Stimulated activated CD8-positive, alpha-beta memory T cell treated with anti-CD3 and anti-CD28 coated beads, Interleukin-7, amount 100 ng/mL, for 48 hours (primary cell): ENCODE data around the gene TFAP2A.

Source experiments
- DNase-seq, 2 donors: peaks; one replicate each; pipeline ENCODE4 v3.0.0-alpha.2; 2020; ENCODE audit warnings: low read depth in 1 of 2; ENCODE audit errors: extremely low read depth in 1 of 2

Gene TFAP2A

DNA sequence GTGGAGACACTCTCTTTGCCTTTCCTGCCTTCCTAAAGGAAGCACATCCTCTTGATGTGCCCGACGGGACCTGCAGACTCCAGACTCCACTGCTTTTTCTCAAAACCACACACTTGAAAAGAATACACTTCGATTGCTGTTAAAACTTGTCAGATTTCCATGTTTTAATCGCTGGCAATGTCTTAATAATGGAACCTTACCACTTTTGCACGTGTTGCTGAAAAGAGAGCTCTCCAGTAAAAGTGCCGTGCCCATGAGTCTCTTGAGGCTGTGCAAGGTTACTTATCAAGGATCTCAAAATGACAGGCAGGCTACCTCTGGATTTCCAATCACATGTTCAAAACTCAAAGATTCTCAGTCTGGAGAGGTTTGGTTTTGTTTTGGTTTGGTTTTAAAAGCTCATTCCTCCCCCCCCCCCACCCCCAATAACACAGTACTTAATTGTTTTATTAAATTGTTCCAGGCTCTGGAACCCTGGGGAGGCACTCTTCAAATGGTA is 12.0 kb upstream of the TFAP2A start:
- DNase-seq: no peak

DNA sequence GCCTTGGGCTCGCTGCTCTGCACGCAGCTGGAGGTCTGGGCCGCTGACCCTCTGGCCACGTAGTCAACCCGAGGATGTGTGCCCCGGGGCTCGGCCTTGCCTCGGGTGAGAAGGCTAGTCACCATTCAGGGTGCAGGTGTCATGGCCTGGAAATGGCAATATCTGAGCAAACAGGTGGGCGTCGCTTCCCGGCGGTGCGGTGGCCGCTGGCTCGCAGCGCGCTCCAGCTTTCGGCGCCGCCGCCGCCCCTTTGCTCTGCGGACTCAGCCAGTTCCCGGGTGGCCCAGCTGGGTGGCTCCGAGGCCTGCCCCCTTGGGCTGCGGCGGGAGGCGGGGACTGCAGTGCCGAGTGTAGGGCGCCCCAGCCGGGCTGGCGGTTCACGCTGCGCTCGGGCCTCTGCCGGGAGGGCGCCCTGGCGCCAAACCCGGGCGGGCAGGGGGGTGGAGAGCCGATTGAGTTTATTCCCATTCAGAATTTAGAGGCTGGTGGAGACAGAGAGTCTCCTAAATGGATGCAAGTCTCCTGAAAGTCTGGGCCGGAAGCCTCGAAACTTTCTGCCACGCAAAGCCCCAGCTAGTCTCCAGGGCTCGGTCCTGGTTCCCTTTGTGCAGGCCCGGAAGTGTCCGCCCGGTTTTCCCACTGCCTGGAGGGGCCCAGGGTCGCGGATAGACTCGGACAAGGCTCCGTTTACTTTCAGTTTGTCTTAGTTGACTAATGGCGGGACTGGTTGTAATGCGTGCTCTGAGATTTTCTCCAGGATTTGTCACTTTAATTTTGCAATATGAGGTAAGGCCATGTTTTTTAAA is 11.3 kb upstream of the TFAP2A start:
- DNase-seq: no peak

DNA sequence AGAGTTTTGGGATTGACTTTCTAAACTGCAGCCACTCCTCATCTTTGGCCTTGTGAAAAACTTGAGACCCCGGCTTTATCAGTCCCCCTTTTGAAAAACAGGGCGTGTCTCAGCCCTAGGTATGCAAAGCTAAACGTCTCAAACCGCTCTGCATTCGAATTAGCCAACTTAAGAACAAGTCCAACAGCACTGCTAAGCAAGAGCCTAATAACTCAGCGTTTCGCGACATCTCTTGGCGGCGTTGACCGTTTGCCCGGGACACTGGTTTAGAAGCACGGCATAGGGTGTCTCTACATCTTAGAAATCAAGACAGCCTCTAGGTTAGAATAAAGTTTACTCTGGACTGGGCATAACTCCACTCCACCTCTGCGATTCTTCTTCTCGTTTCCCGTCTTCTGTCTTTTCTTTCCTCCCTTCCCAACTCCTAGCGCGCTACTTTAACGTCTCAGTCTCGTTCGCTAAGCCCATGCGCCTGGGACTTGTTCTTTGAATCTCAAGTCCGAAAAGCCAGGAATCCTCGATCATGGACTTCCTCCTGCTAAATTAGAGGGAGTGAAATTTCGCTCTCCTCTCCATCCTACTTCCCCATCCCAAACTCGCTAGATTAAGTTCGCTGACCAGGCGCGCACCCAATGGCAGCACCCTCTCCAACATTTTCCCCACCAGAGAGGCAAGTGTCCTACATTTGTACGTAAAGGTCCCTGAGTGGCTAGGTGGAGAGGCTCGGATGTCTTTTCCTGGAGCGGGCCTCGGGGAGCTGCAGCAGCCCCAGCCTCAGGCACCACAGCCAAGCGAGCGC is 10.5 kb upstream of the TFAP2A start:
- DNase-seq: no peak

DNA sequence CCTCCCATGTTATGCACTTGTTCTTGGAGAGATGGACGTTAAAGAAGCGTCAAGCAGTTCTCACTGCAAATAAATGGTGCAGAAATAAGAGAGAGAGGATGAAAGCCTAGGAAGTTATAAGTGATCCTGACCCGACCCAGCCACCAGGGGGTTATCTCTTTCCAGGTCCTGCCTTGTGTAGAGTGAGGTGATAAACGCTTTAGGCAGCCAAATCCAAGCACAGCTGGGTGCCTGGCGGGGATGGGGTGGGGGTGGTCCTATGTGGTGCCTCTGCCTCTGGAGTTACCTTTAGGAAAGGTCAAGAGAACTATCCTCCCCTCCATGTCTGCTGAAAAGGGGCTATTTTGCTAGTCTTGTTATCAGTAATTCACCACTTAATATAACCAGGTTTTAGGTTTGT is 9.2 kb upstream of the TFAP2A start:
- DNase-seq: no peak

DNA sequence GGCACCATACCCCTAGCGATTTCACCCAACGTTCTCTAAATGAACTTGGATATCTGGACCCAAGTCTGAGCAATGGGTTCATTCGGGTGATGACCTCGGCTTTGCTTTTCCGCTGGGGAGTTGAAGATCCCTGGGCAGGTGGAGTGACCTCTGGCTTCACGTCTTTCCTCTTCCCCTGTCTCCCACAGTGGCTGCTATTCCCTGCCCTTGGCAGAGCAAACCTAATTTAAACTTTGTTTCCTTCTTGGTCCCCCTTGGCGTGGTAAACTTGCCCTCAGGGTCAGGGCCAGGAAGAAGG is 7.8 kb upstream of the TFAP2A start:
- no peak for DNase-seq

DNA sequence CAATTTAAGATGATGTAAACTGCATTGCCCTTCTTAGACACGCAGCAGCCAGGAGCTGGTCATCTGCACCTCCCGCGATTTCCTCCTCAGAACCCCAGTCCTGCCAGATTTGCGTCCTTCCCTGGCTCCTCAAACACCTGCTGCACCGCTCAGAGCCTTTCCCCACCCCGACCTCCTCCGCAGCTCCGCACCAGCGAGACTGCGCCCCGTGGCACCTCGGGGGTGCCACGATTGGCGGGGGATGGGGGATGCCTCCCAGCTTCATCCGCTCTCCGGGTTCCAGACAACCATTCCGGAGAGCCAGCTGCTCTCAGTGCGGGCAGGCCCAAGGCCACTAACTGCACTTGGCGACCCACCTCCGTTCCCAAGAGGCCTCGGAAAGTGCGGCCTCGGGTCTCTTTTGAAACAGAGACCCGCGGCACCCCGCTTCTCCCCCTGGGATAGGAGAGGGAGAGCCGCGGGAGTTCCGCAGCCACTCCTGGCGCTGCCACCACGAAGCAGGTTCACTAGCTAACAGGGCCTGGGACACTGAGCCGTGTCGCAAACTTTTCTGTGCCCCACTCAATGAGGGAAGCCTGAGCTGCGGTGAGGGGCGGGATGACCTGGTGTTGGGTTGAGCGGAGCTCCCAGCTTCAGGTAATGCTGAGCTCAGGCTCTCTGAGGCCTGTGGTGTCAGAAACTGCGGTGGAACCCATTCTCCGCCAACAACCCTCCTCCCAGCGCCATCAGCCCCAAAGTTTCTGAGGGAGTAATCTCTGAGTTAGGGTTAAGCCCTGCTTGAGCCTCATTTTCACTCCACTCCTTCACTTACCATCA is 7.3 kb upstream of the TFAP2A start:
- no peak for DNase-seq

DNA sequence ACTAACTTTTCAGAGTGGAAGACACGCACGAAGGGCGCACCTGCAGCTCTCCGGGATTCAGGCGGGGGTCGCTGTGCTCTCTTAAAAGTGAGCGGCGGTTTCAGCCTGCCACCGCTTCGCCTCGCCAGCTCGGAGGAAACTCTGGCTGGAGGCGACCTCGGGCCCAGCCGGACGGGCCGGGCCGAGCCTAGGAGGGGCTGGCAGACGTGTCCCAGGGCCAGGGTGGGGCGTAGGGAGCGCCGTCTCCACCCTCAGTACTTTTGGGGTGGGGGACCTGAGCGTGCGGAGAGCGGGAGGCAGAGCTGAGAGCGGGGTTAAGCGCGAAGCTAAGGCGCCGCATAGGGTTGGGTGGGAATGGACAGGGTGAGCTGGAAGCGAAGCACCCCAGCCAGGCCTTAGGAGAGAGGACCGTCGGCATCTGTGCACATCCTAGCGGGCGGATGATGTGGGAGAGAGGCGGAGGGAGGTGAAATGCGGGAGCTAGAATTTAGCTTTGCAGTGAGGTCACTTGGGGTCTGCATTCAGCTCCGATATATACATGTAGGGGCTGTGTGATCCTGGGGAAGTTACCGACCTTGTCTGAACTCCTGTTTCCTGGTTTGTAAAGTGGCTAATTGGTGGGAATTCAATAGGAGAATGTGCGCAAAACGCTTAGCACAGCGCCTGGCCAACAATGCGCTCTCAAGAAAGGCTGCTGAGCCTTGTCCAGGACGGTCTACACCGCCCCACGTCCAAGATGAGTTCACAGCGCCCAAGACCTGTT is 6.5 kb upstream of the TFAP2A start:
- DNase-seq: no peak

DNA sequence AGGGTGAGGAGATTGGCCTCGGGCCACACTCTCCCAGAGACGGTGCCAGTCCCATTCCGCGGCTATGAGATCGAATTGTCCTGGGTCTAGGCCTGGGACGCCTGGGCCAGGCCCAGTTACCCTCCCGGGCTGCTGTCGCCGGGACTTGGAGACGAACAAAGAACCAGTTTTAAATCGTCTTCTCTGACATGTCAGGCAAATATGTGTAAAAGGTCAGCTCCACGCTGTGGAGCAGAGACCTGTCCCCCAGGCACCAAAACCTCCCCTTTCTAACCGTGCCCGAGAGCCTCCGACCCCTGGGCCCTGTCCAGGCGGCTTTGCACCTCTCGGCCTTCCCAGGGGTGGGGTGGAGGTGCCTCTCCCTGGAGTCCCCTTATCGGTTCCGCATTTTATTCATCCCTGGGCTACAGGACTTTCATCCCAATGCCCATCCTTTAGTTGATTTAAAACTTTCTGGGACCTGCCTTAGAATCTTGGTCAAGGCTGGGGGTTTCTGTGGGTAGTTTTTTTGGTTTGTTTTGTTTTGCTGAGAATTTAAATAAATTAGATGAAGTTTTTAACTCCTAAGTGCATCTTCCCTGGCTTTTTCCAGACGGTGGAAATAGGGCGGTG is 5.8 kb upstream of the TFAP2A start:
- no peak for DNase-seq

DNA sequence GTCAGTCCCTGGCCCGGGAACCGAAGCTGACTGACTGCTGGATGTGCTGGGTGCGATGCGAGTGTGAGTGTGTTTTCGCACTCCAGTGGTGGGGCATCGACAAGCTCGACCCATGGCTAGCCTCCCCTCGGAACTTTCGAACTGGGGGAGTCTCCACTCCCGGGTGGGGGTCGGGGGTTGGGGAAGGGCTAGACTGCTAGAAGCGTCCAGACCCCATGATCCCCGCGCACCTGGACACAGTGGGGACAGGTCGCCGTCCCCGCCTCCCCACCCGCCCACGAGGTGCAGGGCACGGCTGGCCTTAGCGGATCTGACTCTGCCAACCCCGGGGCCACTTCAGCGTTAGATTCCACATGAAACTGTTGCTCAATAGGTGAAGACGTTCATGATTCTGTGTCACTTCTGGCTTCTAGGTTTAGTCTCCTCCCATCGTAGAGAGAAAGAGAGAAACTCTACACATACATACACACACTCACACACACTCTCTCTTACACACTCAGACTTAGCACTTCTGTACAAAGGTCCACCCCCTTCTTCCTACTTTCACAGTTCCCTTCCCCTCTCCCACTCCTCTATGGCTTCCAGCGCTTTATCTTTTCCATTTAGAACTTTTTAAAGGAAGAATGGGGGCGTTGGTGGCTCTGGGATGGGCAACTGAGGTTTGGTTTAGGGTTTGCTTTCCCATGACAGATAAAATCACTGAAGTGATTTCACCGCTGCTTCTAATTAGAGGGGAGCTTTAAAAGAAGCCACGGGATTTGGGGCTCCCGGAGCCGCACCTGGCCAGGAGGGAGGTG is 5.1 kb upstream of the TFAP2A start:
- no peak for DNase-seq

DNA sequence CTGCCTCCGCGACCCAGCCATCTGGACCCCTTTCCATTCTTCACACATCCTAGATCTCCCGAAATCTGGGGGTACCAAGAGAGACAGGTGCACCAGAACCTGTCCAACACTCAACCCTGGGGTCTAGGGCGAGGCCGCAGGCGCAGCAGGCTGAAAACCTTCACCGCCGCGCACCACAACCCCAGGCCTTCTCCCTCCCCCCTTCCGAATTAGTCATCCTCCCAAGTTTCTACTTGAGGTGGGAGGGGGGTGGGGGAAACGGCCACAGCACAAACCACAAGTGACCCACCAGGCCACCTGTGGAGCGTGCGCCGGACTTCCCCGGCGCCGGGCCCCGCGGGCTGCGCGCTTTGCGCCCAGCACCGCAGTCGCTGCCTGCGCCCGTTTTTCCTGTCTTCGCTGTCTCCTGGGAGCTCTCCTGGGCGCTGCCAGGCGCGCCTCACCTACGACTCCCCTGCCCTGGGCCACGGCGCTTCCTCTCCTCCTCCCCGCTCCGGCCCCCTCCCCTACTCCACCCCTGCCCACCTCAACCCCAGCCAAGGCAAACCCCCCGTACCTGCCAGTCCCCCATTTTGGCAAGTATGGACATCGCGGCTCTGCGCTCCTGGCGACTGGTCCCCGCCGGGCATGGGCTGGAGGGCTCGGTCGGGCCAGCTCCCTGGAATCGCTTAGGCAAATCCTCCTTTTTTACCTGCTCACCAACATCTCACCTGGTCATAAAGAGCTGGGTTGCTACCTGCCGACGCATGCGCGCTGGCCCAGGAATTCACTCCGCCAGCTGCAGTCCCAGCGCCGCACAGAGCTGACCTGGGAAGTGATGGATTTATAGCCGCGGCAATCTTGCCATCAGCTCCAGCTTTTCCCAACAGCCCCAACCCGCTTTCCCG is 4.2 kb upstream of the TFAP2A start:
- no peak for DNase-seq

DNA sequence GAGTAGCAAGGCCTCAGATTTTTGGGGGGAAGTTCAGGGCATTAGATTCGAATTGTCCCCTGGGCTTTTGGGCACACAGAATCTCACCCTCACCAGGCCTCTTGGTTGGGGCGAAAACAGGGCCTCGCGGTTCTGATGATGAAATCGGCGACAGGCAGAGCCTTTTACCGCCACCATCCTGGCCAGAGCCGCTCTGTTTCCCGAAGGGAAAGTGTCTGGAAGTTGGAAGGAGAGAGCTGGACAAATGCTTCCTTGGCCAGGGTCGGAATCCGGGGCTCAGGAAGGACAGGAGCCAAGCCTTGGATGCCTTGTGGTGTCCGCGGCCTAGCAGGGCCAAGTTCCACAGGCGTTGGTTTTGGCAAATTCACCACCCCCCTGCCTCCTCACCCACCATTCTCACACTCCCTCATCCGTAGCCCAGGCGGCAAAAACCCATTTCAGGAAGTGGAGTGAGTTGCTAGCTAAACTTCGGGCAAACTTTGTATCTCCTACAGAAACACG is 3.5 kb upstream of the TFAP2A start:
- DNase-seq: no peak

DNA sequence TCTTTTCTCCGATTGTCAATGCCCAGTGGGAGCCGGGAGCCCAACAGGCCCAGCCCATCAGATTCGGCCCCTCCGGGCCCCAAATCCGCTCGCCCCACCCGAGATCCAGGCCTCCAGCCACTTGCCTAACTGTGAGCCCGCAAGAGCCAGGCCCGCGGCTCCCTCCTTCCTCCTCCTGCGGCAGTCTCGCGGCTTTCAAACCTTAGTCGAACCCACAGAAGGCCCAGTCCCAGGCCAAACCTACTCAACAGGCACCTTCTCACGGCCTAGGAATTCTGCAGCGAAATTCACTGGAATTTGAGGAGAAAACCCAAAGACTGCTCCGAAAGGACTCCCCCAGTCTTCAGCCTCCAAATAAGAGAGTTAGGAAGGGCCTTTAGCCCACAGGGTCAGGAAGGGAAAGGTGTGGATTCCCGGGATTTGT is 2.8 kb upstream of the TFAP2A start:
- no peak for DNase-seq

DNA sequence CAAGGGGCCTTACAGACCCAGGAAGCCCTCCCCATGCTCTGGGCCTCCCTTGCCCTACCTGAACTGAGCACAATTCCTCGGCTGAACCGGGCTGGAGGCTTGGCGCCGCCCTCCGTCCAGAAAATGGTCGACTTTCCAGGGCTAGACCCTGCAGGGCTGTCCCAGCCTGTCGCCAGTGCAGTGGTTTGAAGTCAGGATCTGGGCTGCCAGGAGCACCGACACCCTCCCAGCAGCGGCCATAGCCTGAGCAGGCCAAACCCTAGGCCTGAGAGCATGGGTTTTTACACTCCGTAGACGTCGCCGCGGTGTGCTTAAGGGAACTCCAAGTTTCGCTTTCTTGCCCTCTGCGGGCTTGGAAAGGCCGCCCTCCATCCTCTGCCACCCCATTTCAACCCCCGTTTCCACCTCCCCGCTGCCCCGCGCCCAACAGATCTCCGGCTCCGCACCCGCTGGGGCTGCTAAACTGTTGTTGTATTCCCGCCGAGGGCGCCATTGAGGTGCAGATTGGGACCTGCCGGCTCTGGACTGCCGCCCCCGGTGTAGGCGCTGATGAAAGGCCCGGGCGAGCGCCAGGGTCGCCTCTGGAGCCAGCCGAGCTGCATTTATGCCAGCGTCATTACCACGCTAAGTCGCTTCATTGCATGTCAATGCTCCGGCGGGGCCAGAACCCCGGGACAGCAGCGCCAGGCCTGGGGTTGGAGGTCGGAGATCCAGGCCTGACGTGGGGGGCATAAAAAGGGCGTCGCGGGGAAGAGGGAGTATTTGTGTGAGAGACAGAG is 2.2 kb upstream of the TFAP2A start:
- DNase-seq: no peak

DNA sequence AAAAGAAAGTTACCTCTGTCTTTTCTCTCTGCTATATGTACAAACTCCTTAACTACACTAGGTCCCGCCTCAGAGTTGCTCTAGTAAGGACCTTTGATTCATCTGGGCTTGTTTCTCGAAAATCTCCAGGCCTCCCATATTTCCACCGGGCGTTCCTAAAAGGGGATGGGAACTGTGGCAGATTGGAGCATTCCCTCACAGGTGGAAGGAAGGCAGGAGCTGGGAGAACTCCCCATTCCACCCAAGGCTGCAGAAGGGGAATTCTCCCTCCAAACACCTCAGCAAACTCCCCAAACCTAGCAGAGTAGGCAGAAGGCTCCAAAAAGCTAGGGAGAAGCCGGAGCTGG is 1.6 kb upstream of the TFAP2A start:
- no peak for DNase-seq

DNA sequence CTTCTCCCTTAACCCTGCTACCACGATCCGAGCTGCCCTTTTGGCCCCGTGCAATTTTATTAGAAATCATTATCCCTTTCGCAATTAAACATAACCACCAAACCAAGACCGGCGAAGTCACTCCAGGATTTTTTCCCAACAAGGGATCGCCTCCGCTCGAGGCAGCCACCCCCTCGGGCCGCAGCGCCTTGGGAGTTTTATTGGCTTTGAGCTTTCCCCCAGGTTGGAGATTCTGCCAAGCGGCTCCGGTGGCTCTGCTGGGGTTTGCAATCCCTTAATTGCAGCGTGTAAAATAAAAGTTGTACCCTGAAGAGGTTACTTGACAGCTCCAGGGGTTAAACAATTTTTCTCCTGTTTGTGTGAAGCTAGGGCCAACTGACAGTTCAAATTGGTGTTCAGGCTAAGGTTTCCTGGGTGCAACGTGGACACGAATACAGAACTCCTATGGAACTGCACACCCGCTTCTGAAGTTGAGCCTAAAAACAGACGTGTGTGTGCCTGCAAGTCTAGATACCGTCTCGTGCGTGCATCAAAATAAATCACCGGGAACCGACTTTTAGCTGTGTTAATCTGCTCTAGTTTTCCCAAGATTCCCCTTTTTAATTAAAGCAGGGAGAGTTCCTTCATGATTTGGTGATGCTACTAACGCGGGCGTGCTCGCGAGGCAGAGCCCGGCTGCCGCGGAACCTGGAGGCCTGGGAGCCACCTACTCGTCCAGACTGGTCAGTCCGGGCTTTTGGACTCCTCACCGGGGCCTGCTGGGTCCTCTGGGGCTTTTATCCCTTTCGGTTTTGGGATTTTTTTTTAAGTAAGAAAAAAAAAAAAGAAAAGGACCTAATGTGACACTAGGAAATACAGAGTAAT is 975 bp upstream of the TFAP2A start:
- DNase-seq: no peak

DNA sequence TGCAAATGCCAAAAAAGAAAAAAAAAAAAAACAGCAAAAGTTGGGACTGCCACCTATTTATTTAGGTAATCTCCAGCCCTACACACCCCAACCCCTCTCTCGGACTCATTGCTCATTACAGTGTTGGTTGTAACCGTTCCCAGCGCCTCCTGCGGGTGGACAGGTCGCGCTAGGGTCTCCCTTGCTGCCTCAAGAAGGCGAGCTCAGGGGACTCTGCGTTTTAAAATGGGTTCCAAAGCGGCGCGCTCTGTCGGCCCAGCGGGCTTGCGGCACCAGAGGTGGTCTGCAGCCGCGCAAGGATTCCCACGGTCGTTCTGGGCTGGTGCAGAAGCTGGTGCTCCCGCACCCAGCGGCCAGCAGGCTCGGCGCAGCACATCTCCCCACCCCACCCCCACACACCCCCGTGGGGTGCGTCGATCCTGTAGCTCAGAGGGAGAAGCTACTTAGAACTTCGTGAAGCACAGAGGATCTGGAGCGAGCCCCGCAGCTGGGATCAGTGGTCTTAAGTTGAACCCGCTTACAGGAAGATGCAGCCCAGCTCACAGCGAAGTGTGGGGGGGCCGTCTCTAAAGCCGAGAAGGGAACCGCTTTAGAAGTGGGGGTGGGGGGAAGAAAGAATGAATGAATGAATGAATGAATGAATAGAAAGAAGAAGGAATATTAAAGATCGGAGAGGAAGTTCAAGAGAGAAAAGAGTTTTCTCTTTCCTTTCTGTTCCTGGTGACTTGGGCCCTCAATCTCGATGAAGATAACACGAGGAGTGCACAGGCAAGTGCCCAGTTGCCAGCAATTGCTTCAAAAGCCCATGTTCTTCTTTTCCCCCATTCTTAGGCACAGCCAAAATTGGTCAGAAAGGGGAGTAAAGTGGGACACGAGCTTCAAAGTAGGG is 780 bp downstream of the TFAP2A start:
- DNase-seq: no peak
